Effector CD8-positive, alpha-beta T cell (primary cell): ENCODE data around the gene RAP1B.
A peak's percentile ranks its signal among the peaks of the same experiment; 100 is the strongest.
"Not testable (repeated sequence)": the region's sequence is repeated elsewhere in the genome, so short reads cannot be mapped to it uniquely, and the experiment has no call there.

Experiments used
- DNase-seq: peaks from one replicate; lab custom pipeline; 2025; lab: John Stamatoyannopoulos, UW

RAP1B gene

GRCh38 chr12:68633614-68634558 is 23.2 kb downstream of the RAP1B start:
- no peak for DNase-seq

GRCh38 chr12:68636268-68636667 is 25.6 kb downstream of the RAP1B start:
- no peak for DNase-seq

GRCh38 chr12:68637439-68637838 is 26.7 kb downstream of the RAP1B start:
- not testable (repeated sequence) for DNase-seq

- no peak for DNase-seq
Observed at GRCh38 chr12:68638171-68638570, 27.5 kb downstream of the RAP1B start.

- no peak for DNase-seq
Observed at GRCh38 chr12:68638721-68639395, 28.2 kb downstream of the RAP1B start.

GRCh38 chr12:68639396-68639767 is 28.7 kb downstream of the RAP1B start:
- no peak for DNase-seq

- DNase-seq, result no peak
Observed at GRCh38 chr12:68641138-68641537, 30.4 kb downstream of the RAP1B start.

- no peak for DNase-seq
Observed at GRCh38 chr12:68646484-68646883, 35.8 kb downstream of the RAP1B start.

- no peak for DNase-seq
Observed at GRCh38 chr12:68647507-68647906, 36.8 kb downstream of the RAP1B start.

- no peak for DNase-seq
Observed at GRCh38 chr12:68648179-68648578, 37.5 kb downstream of the RAP1B start.

GRCh38 chr12:68665016-68665569 is 54.4 kb downstream of the RAP1B start:
- DNase-seq, result no peak

- no peak for DNase-seq
Observed at GRCh38 chr12:68667291-68667690, 56.6 kb downstream of the RAP1B start.

GRCh38 chr12:68667896-68668295 is 57.2 kb downstream of the RAP1B start:
- DNase-seq, result no peak

- no peak for DNase-seq
Observed at GRCh38 chr12:68671179-68671578, 60.5 kb downstream of the RAP1B start.

GRCh38 chr12:68673788-68674187 is 63.1 kb downstream of the RAP1B start:
- DNase-seq, result no peak

GRCh38 chr12:68674376-68674775 is 63.7 kb downstream of the RAP1B start:
- DNase-seq, result no peak

GRCh38 chr12:68675101-68675842 is 64.6 kb downstream of the RAP1B start:
- peak; percentile 47 for DNase-seq

- not testable (repeated sequence) for DNase-seq
Observed at GRCh38 chr12:68676854-68677253, 66.2 kb downstream of the RAP1B start.

- no peak for DNase-seq
Observed at GRCh38 chr12:68686262-68686594, 75.5 kb downstream of the RAP1B start.

GRCh38 chr12:68686595-68687521 is 76.2 kb downstream of the RAP1B start, which contains the start of gene NUP107:
NUP107 (plus strand) TSS chr12:68686978; CDS start chr12:68687066, 88 bp downstream.
- DNase-seq, result peak; percentile 97

- DNase-seq, result no peak
Observed at GRCh38 chr12:68695454-68695853, 84.8 kb downstream of the RAP1B start.
